DND-41 (cell line): ENCODE data around the gene LRRC28.

ENCODE experiments used
- CTCF ChIP-seq: IDR thresholded peaks from 2 replicates; pipeline ENCODE4 v1.5.1; 2012; ENCODE audit warnings: borderline replicate concordance, low read length, moderate library complexity, mild to moderate bottlenecking; ENCODE audit not compliant: poor library complexity, severe bottlenecking; ENCODE audit errors: extremely low read depth
- EZH2 ChIP-seq: IDR thresholded peaks from 3 replicates; pipeline ENCODE4 v1.6.1; 2012; ENCODE audit warnings: borderline replicate concordance, low read depth, mild to moderate bottlenecking, moderate library complexity, low read length, inconsistent platforms; ENCODE audit not compliant: severe bottlenecking

DNA sequence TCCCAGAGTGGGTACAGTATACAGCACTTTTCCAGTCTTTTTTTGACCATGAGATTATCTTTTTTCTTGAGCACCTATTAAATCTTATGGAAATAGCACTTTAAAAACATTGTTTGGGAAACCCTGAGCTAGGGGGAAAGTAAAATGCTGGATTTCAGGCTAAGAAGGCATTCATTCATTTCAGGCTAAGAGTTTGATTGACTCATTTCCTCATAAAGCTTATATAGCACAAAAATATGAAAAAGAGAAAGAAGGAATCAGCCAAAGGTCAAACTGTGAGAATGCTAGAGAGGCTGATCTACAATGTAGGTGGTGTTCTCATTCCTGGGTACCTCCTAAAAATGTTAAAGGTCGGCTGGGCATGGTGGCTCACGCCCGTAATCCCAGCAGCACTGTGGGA lies 12.4 kb upstream of the LRRC28 start:
- TF ChIP-seq CTCF (no peak), EZH2 (no peak)
